K562 (cell line): ENCODE data around the gene SMARCB1. TPM values are rescaled to one million over a fixed set of nuclear protein-coding genes. Genes with fewer than 3 reads are reported as not detected.

Experiments used
- BRD9 ChIP-seq: fragments of 450-650 bp; IDR thresholded peaks from 2 replicates; pipeline ENCODE4 v1.6.1; 2018; ENCODE audit warnings: low read depth; ENCODE audit not compliant: partially characterized antibody
- EGR1 ChIP-seq: fragments of 450-650 bp; conservative IDR thresholded peaks from 2 replicates; pipeline ENCODE4 v1.6.1; 2017; ENCODE audit warnings: mild to moderate bottlenecking
- HIVEP1 ChIP-seq: fragments of 250-450 bp; sonication (Bioruptor Pico); IDR thresholded peaks from 2 replicates; pipeline ENCODE4 v1.4.0; 2020; ENCODE audit warnings: mild to moderate bottlenecking
- HNRNPK ChIP-seq: fragments of 200-400 bp; formaldehyde crosslinking; IDR thresholded peaks from one replicate; pipeline ENCODE4 v1.6.1; 2018; ENCODE audit warnings: mild to moderate bottlenecking, low read depth, low read length; ENCODE audit not compliant: poor library complexity, severe bottlenecking
- JUNB ChIP-seq: fragments of 450-650 bp; formaldehyde crosslinking; conservative IDR thresholded peaks from 2 replicates; pipeline ENCODE4 v1.4.0; 2020; ENCODE audit warnings: mild to moderate bottlenecking
- KLF1 ChIP-seq: fragments of 450-650 bp; IDR thresholded peaks from 2 replicates; pipeline ENCODE4 v1.6.1; 2016; ENCODE audit warnings: missing genetic modification characterization, missing compliant biosample characterization
- MAZ ChIP-seq, 2 experiments: fragments of 450-650 bp in 1 of 2; sonication (generic) in 1 of 2; formaldehyde crosslinking; IDR thresholded peaks in 1 of 2; conservative IDR thresholded peaks in 1 of 2; 2 replicates each; pipeline versions ENCODE4 v1.4.0 to v1.5.0; 2020; ENCODE audit warnings: mild to moderate bottlenecking in 1 of 2, missing genetic modification reagents in 1 of 2
- TCF7L2 ChIP-seq: fragments of 150-350 bp; IDR thresholded peaks from 2 replicates; pipeline ENCODE4 v1.6.1; 2016; ENCODE audit warnings: low read depth, mild to moderate bottlenecking, low read length, moderate library complexity
- TEAD1 ChIP-seq, 2 experiments: fragments of 450-650 bp in 1 of 2; sonication (generic) in 1 of 2; formaldehyde crosslinking; IDR thresholded peaks; 2 replicates each; pipeline versions ENCODE4 v1.4.0 to v1.8.0; 2020 to 2022; ENCODE audit warnings: mild to moderate bottlenecking in 2 of 2, missing genetic modification reagents in 1 of 2
- ZNF133 ChIP-seq: fragments of 250-450 bp; sonication (Bioruptor Pico); IDR thresholded peaks from 2 replicates; pipeline ENCODE4 v1.4.0; 2020; ENCODE audit warnings: mild to moderate bottlenecking
- ZNF184 ChIP-seq: sonication (generic); formaldehyde crosslinking; IDR thresholded peaks from 2 replicates; pipeline ENCODE4 v1.5.0; 2020; ENCODE audit warnings: missing genetic modification reagents
- polyA plus RNA-seq, 8 experiments: library from polyadenylated mRNA; depleted of rRNA in 4 of 8; stranded (reverse) in 5 of 8; unstranded in 3 of 8; fragments of >200 nt; fragmentation: Nextera tagmentation in 2 of 8; fragmentation: Illumina TruSeq in 1 of 8; extraction: Ambion mirVana in 2 of 8; extraction: Trizol in 1 of 8; gene quantifications; 2 replicates each; pipeline versions ENCODE4 v1.2.1 to v1.2.3, GENCODE V29; 2011 to 2014; ENCODE audit warnings: inconsistent platforms in 1 of 8, missing spikeins in 1 of 8
- total RNA-seq, 7 experiments: library from RNA; depleted of rRNA in 6 of 7; stranded (reverse); fragments of >200 nt in 6 of 7; fragmentation: Illumina TruSeq in 2 of 7; extraction: Trizol in 2 of 7; gene quantifications; 2 replicates each; pipeline versions ENCODE4 v1.2.1 to v1.2.3, GENCODE V29; 2011 to 2021; ENCODE audit warnings: low replicate concordance in 1 of 7
- TF ChIP-seq, protein P1 (sequence below): fragments of 200-800 bp; sonication (Bioruptor generic); IDR thresholded peaks from 2 replicates; pipeline ENCODE4 v1.6.1; 2017; ENCODE audit warnings: missing genetic modification characterization, missing compliant biosample characterization
- TF ChIP-seq, protein P2 (sequence below), 2 experiments: fragments of 200-800 bp in 1 of 2; sonication (Bioruptor generic) in 1 of 2; sonication (generic) in 1 of 2; formaldehyde crosslinking in 1 of 2; IDR thresholded peaks in 1 of 2; conservative IDR thresholded peaks in 1 of 2; 2 replicates each; pipeline versions ENCODE4 v1.5.0 to v1.6.1; 2016 to 2020; ENCODE audit warnings: missing compliant biosample characterization in 1 of 2, missing genetic modification characterization in 1 of 2, missing genetic modification reagents in 1 of 2
- TF ChIP-seq, protein P3 (sequence below): fragments of 250-450 bp; sonication (Bioruptor Pico); IDR thresholded peaks from 2 replicates; pipeline ENCODE4 v1.5.0; 2021; ENCODE audit warnings: mild to moderate bottlenecking, moderate library complexity

SMARCB1 gene
- total and polyA plus RNA-seq, 9 of the 15 experiments (the other 6 are each of a cell fraction or from before 2014, with no cell fraction given), result 1.2 to 113 (median 65.4) TPM

GRCh38 chr22:23750714-23751440 is 35.9 kb upstream of the SMARCB1 start, which contains the start of gene ZNF70 (continued):
- TF ChIP-seq, protein P1, sequence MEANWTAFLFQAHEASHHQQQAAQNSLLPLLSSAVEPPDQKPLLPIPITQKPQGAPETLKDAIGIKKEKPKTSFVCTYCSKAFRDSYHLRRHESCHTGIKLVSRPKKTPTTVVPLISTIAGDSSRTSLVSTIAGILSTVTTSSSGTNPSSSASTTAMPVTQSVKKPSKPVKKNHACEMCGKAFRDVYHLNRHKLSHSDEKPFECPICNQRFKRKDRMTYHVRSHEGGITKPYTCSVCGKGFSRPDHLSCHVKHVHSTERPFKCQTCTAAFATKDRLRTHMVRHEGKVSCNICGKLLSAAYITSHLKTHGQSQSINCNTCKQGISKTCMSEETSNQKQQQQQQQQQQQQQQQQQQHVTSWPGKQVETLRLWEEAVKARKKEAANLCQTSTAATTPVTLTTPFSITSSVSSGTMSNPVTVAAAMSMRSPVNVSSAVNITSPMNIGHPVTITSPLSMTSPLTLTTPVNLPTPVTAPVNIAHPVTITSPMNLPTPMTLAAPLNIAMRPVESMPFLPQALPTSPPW, result peak; percentile 88
- TF ChIP-seq BRD9, result no peak
- peak in 1 of 2 experiments; percentile 17; a peak in 1 of 4 replicates for TF ChIP-seq MAZ (CRISPR knock-in tag; conservative IDR thresholded peaks at IDR 0.05 in 1 of 2, IDR thresholded peaks at IDR 0.05 in 1 of 2)
- TF ChIP-seq KLF1 (tag), result no peak
- TF ChIP-seq TEAD1 (CRISPR knock-in tag; IDR thresholded peaks at IDR 0.05), result 0 out of 4 replicates have a peak, but pooled peaks of 1 of the 2 experiments have one; percentile 21
- no peak for TF ChIP-seq ZNF133 (CRISPR knock-in tag)
- TF ChIP-seq HIVEP1 (CRISPR knock-in tag), result no peak
- TF ChIP-seq TCF7L2, result no peak
- TF ChIP-seq, protein P2, sequence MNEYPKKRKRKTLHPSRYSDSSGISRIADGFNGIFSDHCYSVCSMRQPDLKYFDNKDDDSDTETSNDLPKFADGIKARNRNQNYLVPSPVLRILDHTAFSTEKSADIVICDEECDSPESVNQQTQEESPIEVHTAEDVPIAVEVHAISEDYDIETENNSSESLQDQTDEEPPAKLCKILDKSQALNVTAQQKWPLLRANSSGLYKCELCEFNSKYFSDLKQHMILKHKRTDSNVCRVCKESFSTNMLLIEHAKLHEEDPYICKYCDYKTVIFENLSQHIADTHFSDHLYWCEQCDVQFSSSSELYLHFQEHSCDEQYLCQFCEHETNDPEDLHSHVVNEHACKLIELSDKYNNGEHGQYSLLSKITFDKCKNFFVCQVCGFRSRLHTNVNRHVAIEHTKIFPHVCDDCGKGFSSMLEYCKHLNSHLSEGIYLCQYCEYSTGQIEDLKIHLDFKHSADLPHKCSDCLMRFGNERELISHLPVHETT (CRISPR knock-in tag; conservative IDR thresholded peaks at IDR 0.05 in 1 of 2, IDR thresholded peaks at IDR 0.05 in 1 of 2), result peak in 1 of 2 experiments; percentile 95; a peak in 2 of 4 replicates
- no peak for TF ChIP-seq ZNF184 (CRISPR knock-in tag)
- TF ChIP-seq HNRNPK, result no peak
- TF ChIP-seq JUNB (CRISPR knock-in tag), result no peak
- TF ChIP-seq, protein P3, sequence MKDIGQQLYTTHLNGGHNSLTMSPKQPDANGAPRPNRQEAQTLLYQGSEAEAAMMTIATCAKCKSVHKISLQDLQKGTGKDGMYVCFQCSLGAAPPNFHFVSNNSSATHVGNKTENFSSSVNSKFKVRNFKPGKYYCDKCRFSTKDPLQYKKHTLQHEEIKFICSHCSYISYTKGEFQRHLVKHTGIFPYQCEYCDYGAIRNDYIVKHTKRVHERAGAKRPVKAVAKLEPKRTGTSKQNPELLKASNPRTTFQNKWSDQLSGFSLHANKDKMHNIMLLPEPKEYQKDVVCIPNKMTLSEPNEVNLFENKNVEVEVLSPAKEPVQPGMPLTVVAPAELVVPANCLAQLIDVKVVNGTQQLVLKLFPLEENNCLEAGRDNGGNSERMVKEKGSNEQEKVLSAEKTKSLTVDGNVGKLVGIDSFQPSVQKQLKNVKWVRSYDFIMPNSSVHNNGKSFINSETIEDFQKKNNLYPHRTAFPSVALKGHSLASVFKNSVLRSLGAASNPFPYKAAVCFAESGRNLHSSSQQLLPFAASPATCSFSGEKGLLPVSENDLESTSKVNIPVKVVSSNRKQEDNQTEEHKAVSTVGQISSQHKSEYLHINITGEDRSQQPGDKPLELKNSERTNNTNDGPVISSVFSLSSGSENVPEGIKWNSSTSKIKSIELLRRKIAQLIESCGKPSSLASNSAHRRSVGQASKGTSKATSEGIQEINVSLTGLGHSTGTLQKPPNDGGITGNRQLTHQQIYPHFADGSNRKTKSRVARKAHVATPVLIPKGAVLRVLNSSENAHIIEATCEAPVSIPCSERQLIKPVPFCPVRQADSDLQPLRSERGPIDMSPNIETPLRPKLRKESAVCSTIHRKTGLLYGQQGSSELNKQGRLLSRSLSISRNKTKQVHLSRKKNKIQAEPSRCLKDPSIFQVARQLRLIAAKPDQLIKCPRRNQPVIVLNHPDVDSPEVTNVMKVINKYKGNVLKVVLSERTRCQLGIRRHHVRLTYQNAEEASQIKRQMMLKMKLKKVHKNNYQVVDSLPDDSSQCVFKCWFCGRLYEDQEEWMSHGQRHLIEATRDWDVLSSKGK (CRISPR knock-in tag), result no peak
- TF ChIP-seq EGR1, result no peak
